Activated CD8-positive, alpha-beta T cell treated with anti-CD3 and anti-CD28 coated beads for 36 hours (primary cell): Measurements from ENCODE around the gene PRR23B. TPM values are rescaled to one million over a fixed set of nuclear protein-coding genes. Genes with fewer than 3 reads are reported as not detected.
"Not testable (repeated sequence)": the region's sequence is repeated elsewhere in the genome, so short reads cannot be mapped to it uniquely, and the experiment has no call there.

Experiments
- ATAC-seq: fragments of 200-7000 bp; cut with Tn5 transposase; one replicate; pipeline ENCODE4 v1.10.0; 2021; ENCODE audit warnings: mild to moderate bottlenecking, moderate library complexity
- CTCF ChIA-PET: fragments of 350-600 bp; sonication (Branson Sonifier 250); formaldehyde crosslinking; loops from one replicate; lab custom pipeline; 2021; ENCODE audit warnings: antibody characterized with exemption; lab: Charles Lee
- POLR2A ChIA-PET: fragments of 350-600 bp; sonication (Branson Sonifier 250); formaldehyde crosslinking; loops from one replicate; lab custom pipeline; 2021; ENCODE audit warnings: antibody characterized with exemption; lab: Charles Lee
- DNase-seq: peaks from one replicate; pipeline ENCODE4 v3.0.0-alpha.2; 2020
- H3K27ac Mint-ChIP-seq: one replicate; pipeline ENCODE4 v1.8.0; 2021; ENCODE audit warnings: mild to moderate bottlenecking, mixed read lengths
- H3K27me3 Mint-ChIP-seq: one replicate; pipeline ENCODE4 v1.8.0; 2021; ENCODE audit warnings: mixed read lengths
- H3K36me3 Mint-ChIP-seq: one replicate; pipeline ENCODE4 v1.8.0; 2021; ENCODE audit warnings: low read depth, mixed read lengths
- H3K4me1 Mint-ChIP-seq: one replicate; pipeline ENCODE4 v1.8.0; 2021; ENCODE audit warnings: low read depth, mixed read lengths
- H3K4me3 Mint-ChIP-seq: one replicate; pipeline ENCODE4 v1.8.0; 2021; ENCODE audit warnings: mild to moderate bottlenecking, moderate library complexity, mixed read lengths
- H3K9me3 Mint-ChIP-seq: one replicate; pipeline ENCODE4 v1.8.0; 2021; ENCODE audit warnings: mixed read lengths
- intact Hi-C: fragments of 100-400 bp; cut with micrococcal nuclease; formaldehyde crosslinking; loops from one replicate; pipeline ENCODE4 v1.10.0; 2022
- total RNA-seq, 2 experiments: library from RNA; stranded (reverse); gene quantifications; one replicate each; pipeline ENCODE4 v1.2.3, GENCODE V29; 2021
- TF ChIP-seq, protein P1 (sequence below): fragments of 200-600 bp; IDR thresholded peaks from one replicate; pipeline ENCODE4 v1.8.0; 2022; ENCODE audit warnings: antibody characterized with exemption, mild to moderate bottlenecking

PRR23B gene
- total RNA-seq, 2 experiments from 2014 or later, result not detected

DNA sequence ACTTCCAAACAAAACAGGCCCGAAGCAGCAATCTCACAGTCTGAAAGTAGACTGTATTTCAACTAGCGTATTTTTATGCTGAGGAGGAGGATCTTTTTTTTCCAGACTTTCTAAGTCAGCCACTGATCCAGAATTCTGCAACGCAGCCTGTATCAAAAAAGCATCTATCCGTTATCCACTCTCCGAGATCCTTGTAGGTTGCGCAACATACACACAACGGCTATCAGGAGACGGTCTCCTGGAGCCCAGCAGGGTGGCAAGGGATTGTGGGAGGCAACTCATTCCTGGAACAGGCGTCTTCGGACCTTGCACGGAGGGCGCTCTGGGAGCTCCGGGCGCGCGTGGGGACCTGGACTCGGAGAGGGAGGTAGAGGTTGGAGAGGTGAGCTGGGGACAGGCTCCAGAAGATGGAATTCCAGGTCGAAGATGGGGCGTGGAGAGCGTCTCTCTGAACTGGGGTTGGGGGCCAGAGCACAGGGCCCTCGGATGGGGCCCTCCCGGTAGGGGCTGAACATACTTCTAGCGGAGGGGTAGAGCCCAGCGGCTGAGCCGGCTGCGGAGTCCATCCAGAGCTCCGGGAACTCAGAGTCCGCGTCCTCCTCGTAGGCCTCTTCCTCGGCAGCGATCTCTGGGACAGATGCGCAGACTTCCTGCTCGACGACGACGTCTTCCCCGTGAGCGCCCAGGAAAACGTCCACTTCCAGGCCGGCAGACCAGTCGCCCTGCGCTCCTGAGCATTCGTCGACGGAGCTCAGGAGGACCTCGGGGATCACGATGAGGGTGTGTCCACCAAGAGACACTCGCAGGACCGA is 23.0 kb upstream of the PRR23B start:
- H3K9me3 Mint-ChIP-seq, result peaks cover 8% of the 10 kb centered on the region
- no peaks in the 10 kb centered on the region for H3K36me3 Mint-ChIP-seq
- intact Hi-C loops, result no loop called here
- H3K4me1 Mint-ChIP-seq, result no peaks in the 10 kb centered on the region
- DNase-seq, result no peak
- H3K4me3 Mint-ChIP-seq, result no peak overlapping the region
- no peak overlapping the region for H3K27ac Mint-ChIP-seq
- TF ChIP-seq, protein P1, sequence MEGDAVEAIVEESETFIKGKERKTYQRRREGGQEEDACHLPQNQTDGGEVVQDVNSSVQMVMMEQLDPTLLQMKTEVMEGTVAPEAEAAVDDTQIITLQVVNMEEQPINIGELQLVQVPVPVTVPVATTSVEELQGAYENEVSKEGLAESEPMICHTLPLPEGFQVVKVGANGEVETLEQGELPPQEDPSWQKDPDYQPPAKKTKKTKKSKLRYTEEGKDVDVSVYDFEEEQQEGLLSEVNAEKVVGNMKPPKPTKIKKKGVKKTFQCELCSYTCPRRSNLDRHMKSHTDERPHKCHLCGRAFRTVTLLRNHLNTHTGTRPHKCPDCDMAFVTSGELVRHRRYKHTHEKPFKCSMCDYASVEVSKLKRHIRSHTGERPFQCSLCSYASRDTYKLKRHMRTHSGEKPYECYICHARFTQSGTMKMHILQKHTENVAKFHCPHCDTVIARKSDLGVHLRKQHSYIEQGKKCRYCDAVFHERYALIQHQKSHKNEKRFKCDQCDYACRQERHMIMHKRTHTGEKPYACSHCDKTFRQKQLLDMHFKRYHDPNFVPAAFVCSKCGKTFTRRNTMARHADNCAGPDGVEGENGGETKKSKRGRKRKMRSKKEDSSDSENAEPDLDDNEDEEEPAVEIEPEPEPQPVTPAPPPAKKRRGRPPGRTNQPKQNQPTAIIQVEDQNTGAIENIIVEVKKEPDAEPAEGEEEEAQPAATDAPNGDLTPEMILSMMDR, result no peak
- no peak for ATAC-seq
- CTCF ChIA-PET, result interaction anchor here (0.6 kb wide), 1 partner anchor 53 kb away, joined by 4 read pairs; no protein-coding TSS in a partner anchor
- H3K27me3 Mint-ChIP-seq, result peaks cover 6% of the 10 kb centered on the region
- POLR2A ChIA-PET, result no interaction called here

DNA sequence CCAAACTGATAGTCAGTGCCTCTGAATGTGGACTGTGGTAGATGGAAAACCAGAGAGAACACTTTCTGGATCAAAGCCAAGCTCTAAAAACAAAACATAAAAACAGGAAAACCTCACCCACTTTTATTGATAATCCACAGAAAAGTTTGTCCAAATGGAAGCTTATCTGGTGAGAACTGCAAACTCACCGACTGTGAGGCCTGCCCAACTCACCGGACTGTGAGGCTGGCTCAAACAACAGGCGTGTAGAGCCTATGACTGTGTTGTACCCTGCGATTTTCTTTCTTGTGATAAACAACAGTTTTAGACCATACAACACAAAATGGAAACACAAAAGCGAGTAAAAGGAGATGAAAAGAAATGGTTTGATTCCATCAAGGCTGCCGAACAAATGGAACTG is 16.8 kb upstream of the PRR23B start:
- no peak overlapping the region for H3K4me3 Mint-ChIP-seq
- no peaks in the 10 kb centered on the region for H3K9me3 Mint-ChIP-seq
- DNase-seq (no peak), ATAC-seq (no peak)
- TF ChIP-seq, protein P1, result no peak
- no peaks in the 10 kb centered on the region for H3K36me3 Mint-ChIP-seq
- no peaks in the 10 kb centered on the region for H3K4me1 Mint-ChIP-seq
- no peak overlapping the region for H3K27ac Mint-ChIP-seq
- POLR2A ChIA-PET, result no interaction called here
- H3K27me3 Mint-ChIP-seq, result peaks cover 8% of the 10 kb centered on the region
- CTCF ChIA-PET, result no interaction called here
- intact Hi-C loops, result no loop called here

DNA sequence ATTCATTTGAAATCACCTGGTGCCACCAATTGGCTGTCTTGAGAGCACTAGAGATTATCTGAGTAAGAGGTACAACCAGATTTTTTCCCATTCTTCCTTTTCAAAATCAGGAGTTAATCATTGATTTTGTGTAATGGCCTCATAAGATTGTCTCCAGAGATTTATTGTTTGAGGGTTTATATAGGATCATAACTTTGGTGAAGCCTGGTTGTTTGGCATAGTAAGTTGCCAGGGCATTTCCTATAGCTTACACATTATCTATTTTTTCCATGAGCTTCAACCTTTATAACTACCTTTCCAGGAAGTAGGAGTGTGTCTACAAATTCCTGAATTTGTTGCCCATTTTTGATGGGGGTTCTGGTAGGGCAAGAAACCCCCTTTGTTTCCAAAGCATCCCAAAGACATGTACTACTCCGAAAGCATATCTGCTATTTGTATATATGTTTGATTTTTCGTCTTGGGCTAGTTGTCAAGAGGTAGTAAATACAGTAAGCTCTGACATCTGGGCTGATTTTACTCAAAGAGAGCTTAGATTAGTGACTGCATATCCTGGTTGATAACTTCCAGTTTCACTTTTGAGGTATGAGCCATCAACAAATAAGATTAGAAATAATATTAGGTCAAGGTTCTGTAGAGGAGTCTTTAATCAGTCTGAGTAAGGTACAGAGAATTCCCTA is 11.7 kb upstream of the PRR23B start:
- H3K27ac Mint-ChIP-seq, result no peak overlapping the region
- H3K4me3 Mint-ChIP-seq, result no peak overlapping the region
- H3K4me1 Mint-ChIP-seq, result no peaks in the 10 kb centered on the region
- ATAC-seq, result no peak
- TF ChIP-seq, protein P1, result no peak
- CTCF ChIA-PET, result interaction anchor here (0.6 kb wide), 1 partner anchor 76 kb away, joined by 3 read pairs; no protein-coding TSS in a partner anchor
- H3K36me3 Mint-ChIP-seq, result no peaks in the 10 kb centered on the region
- intact Hi-C loops, result no loop called here
- DNase-seq, result no peak
- peaks cover 12% of the 10 kb centered on the region for H3K9me3 Mint-ChIP-seq
- H3K27me3 Mint-ChIP-seq, result peaks cover 3% of the 10 kb centered on the region
- POLR2A ChIA-PET, result no interaction called here

DNA sequence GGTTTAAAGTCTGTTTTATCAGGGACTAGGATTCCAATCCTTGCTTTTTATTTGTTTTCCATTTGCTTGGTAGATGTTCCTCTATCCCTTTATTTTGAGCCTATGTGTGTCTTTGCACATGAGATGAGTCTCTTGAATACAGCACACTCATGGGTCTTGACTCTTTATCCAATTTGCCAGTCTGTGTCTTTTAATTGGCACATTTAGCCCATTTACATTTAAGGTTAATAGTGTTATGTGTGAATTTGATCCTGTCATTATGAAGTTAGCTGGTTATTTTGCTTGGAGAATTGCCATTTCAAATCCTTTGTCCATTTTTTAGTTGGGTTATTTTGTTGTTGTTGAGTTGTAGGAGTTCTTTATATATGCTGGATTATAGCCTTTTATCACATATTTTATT is 9.8 kb upstream of the PRR23B start:
- POLR2A ChIA-PET, H3K4me3 Mint-ChIP-seq, H3K27ac Mint-ChIP-seq, ATAC-seq, H3K4me1 Mint-ChIP-seq, CTCF ChIA-PET, H3K27me3 Mint-ChIP-seq, DNase-seq, H3K36me3 Mint-ChIP-seq, intact Hi-C loops: not testable (repeated sequence)
- peaks cover 12% of the 10 kb centered on the region for H3K9me3 Mint-ChIP-seq

DNA sequence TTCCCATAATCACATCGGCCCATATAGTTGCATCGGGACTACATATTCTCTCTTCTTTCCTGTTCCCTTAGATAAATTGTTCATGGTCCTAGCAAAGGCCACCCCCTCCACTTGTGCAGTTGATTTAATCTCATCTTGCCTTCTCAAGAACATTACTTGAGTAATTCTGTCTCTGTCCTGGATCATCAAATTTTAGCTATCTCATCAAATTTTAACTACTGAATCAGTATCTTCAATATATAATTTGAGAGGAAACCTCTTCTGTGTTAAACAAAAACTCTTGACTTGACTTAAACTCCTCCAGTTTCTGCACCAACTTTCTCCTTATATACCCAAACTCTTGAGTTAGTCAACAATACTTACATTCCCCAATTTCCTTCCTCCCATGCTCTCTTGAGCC is 4.2 kb upstream of the PRR23B start:
- DNase-seq (no peak), ATAC-seq (no peak)
- intact Hi-C loops, result no loop called here
- TF ChIP-seq, protein P1, result no peak
- ChIA-PET POLR2A (no interaction called here), CTCF (no interaction called here)
- Mint-ChIP-seq H3K36me3 (no peaks in the 10 kb centered on the region), H3K27ac (no peak overlapping the region), H3K27me3 (no peaks in the 10 kb centered on the region), H3K9me3 (peaks cover 9% of the 10 kb centered on the region), H3K4me1 (no peaks in the 10 kb centered on the region), H3K4me3 (no peak overlapping the region)
